Subcutaneous adipose tissue (tissue), 4 donors: ENCODE measurements around the gene LLGL2. TPM values are rescaled to one million over a fixed set of nuclear protein-coding genes. Genes with fewer than 3 reads are reported as not detected.

Experiments used
- total RNA-seq, 4 donors: library from RNA; depleted of rRNA; stranded (reverse); fragments of >200 nt; gene quantifications; one replicate each; pipeline ENCODE4 v1.1.0, GENCODE V29; 2016
- TF ChIP-seq, protein P1 (sequence below): fragments of 450-650 bp; IDR thresholded peaks from one replicate; pipeline ENCODE4 v1.5.1; 2016; ENCODE audit warnings: low read depth, mild to moderate bottlenecking, control low read depth, antibody characterized with exemption, moderate library complexity

Gene LLGL2, protein sequence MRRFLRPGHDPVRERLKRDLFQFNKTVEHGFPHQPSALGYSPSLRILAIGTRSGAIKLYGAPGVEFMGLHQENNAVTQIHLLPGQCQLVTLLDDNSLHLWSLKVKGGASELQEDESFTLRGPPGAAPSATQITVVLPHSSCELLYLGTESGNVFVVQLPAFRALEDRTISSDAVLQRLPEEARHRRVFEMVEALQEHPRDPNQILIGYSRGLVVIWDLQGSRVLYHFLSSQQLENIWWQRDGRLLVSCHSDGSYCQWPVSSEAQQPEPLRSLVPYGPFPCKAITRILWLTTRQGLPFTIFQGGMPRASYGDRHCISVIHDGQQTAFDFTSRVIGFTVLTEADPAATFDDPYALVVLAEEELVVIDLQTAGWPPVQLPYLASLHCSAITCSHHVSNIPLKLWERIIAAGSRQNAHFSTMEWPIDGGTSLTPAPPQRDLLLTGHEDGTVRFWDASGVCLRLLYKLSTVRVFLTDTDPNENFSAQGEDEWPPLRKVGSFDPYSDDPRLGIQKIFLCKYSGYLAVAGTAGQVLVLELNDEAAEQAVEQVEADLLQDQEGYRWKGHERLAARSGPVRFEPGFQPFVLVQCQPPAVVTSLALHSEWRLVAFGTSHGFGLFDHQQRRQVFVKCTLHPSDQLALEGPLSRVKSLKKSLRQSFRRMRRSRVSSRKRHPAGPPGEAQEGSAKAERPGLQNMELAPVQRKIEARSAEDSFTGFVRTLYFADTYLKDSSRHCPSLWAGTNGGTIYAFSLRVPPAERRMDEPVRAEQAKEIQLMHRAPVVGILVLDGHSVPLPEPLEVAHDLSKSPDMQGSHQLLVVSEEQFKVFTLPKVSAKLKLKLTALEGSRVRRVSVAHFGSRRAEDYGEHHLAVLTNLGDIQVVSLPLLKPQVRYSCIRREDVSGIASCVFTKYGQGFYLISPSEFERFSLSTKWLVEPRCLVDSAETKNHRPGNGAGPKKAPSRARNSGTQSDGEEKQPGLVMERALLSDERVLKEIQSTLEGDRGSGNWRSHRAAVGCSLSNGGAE
- 1 to 10 TPM; 2.0 to 7.3 (median 3.5) TPM for total RNA-seq

DNA sequence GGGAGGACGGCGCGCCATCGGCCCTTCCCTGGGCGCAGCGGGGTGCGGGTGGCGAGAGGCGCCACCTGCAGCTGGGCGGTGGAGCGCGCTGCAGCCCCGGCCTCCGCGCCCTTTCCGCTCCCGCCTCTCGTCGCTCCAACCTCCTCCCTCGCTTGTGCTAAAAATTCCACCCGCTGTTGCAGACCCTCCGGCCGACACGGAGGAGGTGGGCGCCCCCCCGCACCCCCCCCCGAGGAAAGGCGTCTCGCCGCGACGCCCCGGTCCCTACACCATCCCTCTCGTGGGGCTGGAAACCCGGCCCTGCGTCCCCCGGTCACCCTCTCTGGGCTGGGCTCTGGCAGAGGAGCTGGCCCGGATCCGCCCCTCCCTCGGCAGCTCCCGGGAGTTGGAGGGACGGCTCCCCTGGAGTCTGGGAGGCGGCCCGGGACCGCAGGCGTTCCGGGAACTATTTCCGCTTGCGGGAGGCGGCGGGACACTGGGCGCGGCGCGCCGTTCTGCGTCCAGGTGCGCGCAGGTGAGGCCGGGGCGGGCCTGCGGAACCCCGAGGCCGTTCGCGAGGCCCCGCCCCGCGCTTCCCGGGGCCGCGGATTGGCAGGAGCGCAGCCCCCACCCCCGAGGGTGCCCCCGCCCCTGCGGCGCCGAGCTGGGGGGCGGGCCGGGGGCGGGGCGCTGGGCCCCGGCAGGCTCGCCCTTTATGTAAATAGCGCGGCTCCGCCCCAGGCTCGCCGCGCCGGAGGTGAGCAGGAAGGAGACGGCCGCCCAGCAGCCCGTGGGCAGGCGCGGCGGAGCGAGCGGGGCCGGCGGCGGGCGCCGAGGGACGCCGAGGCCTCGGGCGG, at the start of gene LLGL2:
Gene LLGL2 (plus strand): TSS at position 728 of the 836 bp plus-strand sequence. CDS start 17,730 bp downstream, outside the sequence.
- TF ChIP-seq, protein P1, sequence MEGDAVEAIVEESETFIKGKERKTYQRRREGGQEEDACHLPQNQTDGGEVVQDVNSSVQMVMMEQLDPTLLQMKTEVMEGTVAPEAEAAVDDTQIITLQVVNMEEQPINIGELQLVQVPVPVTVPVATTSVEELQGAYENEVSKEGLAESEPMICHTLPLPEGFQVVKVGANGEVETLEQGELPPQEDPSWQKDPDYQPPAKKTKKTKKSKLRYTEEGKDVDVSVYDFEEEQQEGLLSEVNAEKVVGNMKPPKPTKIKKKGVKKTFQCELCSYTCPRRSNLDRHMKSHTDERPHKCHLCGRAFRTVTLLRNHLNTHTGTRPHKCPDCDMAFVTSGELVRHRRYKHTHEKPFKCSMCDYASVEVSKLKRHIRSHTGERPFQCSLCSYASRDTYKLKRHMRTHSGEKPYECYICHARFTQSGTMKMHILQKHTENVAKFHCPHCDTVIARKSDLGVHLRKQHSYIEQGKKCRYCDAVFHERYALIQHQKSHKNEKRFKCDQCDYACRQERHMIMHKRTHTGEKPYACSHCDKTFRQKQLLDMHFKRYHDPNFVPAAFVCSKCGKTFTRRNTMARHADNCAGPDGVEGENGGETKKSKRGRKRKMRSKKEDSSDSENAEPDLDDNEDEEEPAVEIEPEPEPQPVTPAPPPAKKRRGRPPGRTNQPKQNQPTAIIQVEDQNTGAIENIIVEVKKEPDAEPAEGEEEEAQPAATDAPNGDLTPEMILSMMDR: no peak

DNA sequence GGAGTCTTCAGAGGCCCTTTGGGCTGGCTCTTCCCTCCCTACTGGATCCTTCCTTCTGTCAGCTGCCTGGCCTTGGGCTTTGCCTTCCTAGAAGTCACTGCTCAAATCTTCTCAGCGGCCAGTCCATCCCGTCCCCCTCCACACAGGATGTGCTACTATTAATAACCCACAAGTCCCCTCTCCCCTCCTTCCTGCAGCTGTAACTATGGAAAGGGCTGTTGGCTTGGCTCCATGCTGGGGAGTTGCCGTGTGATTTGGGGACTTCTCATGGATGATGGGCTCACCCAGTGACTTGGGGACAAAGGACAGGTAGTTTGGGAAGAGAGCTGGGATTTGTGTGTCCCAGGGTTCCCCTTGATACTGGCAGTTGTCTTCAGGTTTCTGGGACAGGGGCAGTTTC, 49.6 kb upstream of the LLGL2 start:
- TF ChIP-seq, protein P1: no peak

DNA sequence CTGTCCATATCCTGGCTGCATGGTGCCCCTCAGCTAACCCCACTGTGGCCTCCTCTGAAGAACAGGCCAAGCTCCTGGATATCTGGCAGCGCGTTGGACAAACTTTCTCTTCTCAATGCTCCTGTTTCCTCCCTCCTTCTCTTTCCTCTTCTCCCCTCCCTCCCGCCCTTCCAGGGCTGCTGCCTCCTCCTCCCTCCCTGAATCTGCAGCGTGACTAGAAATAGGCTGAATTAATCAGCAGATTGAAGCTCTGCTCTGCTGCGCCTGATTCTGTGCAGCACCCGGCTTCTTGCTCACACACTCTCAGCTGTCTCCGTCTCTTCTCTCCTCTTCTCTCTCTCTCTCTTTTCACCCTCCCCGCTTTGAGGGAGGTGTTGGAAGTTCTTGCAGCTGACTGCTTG, 49.2 kb upstream of the LLGL2 start:
- TF ChIP-seq, protein P1: no peak

DNA sequence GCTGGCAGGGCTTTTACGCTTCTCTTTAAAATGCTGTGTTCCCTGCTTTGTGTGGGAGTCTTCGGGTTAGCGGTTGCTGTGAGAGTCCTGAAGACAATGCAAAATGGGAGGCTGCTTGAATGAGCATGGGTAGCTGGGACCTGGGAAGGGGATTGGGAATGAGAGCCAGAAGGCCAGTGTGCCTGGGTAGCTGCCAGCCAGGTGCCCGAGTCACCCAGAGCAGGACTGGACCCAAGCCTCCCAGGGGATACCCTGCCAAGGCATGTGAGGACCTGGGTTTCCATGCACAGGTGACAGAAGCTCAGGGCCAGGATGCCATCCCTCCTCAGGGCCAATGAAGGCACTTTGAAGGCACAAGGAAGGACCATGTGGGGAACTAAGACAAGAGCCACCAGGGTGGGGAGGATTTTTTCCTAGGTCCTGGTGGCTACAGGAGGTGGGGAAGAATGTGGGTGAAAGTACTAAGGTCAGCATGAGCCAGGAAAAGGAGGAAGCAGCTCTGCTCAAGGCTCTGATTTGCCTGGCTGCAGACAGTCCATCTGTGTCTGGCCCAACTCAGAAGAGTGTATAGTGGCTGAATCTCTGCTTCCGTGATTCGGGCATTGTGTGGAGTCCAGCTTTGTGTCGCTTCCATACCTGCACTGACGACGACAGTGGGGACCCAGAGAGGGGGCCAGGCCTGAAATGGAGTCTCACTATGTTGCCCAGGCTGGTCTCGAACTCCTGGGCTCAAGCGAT, 48.6 kb upstream of the LLGL2 start:
- TF ChIP-seq, protein P1: no peak

DNA sequence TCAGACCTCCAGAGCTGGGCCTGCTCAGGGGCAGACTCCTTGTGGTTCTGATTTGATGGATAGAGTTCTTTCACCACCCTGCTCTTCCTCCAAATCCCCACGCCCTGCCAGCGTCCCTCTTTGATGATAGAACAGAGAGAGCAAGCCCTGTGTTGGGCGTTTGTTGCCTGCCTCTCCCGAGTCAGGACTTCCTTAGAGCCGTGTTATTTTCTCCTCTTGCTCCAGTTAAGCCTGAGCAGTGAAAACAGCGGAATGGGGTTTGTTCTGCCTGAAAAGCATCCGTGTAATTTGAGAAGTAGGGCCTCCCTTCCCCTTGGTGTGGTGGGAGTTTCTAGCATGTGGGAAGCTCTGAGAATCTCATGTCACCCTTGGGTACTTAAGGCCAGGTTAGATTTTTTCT, 47.0 kb upstream of the LLGL2 start:
- TF ChIP-seq, protein P1: no peak

DNA sequence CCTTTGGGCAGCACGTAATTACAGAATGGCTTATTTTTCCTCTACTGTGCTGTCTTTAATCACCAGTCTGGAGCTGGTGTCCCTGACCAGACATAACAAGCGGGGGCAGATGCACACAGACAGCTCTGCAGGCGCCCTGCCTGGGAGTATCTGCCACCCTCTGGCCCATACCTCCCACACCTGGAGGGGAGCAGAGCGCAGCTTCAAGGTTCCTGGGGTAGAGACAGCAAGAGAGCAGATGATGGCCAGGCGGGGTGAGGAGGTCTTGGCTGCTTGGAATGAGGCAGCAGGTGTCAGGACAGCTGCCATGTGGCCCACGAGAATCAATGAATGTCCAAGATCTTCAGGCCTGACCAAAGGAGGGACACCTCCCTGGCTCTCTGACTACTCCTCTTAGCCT, 45.2 kb upstream of the LLGL2 start:
- TF ChIP-seq, protein P1: no peak
